Measurements from ENCODE around the gene DNAH3. TPM values are rescaled to one million over a fixed set of nuclear protein-coding genes. Genes with fewer than 3 reads are reported as not detected.
"Not testable (repeated sequence)": the region's sequence is repeated elsewhere in the genome, so short reads cannot be mapped to it uniquely, and the experiment has no call there.

Gene DNAH3, protein sequence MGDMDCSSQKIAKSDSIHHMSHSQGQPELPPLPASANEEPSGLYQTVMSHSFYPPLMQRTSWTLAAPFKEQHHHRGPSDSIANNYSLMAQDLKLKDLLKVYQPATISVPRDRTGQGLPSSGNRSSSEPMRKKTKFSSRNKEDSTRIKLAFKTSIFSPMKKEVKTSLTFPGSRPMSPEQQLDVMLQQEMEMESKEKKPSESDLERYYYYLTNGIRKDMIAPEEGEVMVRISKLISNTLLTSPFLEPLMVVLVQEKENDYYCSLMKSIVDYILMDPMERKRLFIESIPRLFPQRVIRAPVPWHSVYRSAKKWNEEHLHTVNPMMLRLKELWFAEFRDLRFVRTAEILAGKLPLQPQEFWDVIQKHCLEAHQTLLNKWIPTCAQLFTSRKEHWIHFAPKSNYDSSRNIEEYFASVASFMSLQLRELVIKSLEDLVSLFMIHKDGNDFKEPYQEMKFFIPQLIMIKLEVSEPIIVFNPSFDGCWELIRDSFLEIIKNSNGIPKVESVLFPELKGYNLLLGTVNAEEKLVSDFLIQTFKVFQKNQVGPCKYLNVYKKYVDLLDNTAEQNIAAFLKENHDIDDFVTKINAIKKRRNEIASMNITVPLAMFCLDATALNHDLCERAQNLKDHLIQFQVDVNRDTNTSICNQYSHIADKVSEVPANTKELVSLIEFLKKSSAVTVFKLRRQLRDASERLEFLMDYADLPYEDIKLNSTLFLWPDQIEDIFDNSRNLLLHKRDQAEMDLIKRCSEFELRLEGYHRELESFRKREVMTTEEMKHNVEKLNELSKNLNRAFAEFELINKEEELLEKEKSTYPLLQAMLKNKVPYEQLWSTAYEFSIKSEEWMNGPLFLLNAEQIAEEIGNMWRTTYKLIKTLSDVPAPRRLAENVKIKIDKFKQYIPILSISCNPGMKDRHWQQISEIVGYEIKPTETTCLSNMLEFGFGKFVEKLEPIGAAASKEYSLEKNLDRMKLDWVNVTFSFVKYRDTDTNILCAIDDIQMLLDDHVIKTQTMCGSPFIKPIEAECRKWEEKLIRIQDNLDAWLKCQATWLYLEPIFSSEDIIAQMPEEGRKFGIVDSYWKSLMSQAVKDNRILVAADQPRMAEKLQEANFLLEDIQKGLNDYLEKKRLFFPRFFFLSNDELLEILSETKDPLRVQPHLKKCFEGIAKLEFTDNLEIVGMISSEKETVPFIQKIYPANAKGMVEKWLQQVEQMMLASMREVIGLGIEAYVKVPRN (N-terminal part only)
- 0.02 TPM for polyA plus RNA-seq (2012; ENCODE audit: missing spikeins)

DNA sequence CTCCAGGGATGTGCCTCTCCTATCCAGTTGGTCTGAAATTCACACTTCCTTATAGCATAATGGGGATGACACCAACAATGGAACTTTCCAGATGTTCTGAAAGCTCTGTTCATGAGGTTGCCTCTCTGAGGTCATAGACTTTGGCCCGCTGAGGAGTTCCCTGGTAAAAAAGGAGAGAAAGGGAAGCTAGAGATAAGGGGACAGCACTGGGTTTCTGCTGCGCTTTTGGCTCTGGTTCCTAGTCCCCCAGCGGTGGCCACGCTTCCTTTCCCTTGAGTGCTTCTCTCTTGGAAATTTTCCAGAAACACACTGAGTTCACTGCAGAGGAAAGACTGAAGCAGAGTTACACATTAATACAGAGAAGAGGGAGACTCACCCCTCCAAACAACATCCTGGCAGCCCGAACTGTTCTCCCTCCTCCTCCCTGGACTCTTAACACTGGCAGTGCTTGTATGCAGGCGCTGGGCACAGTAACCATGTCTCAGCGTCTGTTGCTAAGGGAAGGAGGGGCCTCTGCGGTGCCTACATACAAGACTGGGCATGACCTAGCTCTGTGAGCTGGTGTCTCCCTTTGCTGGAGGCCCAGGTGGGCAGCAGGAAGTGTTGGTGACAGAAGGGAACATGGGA lies at the start of gene DNAH3:
Gene DNAH3 (minus strand): TSS at position 472 of the 627 bp plus-strand sequence. CDS start 527 bp downstream, outside the sequence.
- TF ChIP-seq TAF1 (IDR thresholded peaks at IDR 0.05; ENCODE audit: borderline replicate concordance, low read depth, low read length), result no peak
- TF ChIP-seq POLR2A (IDR thresholded peaks at IDR 0.05; ENCODE audit: low read depth, low read length), result no peak
- no peak for TF ChIP-seq POLR2AphosphoS5 (IDR thresholded peaks at IDR 0.05; ENCODE audit: low read depth, low read length)
- FAIRE-seq, result no peak
- DNase-seq (ENCODE audit: insufficient read length), result no peak

DNA sequence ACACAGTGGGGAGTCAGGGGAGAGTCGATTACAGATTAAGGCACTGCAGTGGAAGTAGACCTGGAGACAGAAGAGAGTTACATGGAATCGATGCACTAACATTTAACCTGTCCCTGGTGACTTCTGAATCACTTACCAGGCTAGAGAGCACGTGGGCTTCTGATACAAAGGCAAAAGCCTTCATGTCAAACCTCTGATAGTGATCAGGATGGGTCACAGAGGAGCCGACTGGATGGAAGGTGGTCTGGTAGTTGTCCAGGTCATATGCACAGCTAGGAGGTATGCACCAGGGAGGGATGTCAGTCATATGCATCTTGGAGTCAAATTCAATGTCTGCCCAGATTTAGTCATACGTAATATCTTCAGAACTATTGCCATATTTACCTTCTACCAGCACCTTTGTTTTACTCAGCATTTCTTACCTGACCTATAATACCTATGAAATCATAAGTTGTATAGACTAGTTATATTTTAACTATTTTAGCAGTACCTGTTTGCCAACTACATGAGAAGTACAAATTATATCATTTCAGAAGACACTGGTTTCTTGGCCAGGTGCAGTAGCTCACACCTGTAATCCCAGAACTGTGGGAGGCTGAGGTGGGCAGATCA lies 49.1 kb upstream of the DNAH3 start:
- DNase-seq (ENCODE audit: insufficient read length), result no peak
- TF ChIP-seq POLR2A (IDR thresholded peaks at IDR 0.05; ENCODE audit: low read depth, low read length), result no peak
- TF ChIP-seq POLR2AphosphoS5 (IDR thresholded peaks at IDR 0.05; ENCODE audit: low read depth, low read length), result no peak
- no peak for TF ChIP-seq TAF1 (IDR thresholded peaks at IDR 0.05; ENCODE audit: borderline replicate concordance, low read depth, low read length)
- FAIRE-seq, result no peak

DNA sequence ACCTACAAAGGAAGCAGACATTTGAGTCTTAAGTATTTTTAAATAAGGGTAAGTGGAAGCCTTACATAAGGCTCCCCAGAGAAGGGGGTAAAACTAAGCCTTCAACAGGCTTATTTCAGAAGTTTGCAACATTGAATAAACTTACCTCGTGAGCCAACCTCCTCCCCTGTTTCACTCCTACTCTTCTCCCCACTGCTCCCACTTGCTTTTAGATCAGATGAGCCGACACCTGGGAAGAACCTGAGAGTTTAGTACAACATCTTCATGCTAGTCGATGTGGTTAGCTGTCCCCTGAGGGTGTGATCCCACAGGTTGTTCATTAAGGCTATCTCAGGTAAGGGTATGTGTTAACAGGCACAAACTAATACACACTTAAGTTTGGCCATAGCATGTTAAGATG lies 47.0 kb upstream of the DNAH3 start:
- DNase-seq (ENCODE audit: insufficient read length), result no peak
- no peak for FAIRE-seq
- TF ChIP-seq POLR2AphosphoS5 (IDR thresholded peaks at IDR 0.05; ENCODE audit: low read depth, low read length) (no peak), TAF1 (IDR thresholded peaks at IDR 0.05; ENCODE audit: borderline replicate concordance, low read depth, low read length) (no peak), POLR2A (IDR thresholded peaks at IDR 0.05; ENCODE audit: low read depth, low read length) (no peak)

DNA sequence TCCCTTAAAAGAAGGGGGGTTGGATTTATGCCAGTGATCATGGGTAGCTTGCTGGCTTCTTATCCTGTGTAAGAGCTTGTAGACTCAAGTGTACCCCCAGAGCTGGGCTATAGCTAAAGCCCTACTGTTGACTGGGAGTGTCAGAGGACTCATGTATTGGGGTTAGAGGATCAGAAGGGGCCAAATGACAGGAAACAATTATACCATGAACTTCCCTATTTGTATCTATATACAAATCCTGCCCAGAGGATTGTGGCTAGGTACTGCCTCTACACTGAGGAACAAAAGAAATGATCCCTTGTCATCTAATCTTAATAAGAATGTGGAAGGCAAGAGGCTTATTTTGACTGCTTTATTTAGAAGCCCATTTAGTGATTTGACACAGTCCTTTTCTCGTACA lies 46.5 kb upstream of the DNAH3 start:
- DNase-seq (ENCODE audit: insufficient read length) (no peak), FAIRE-seq (no peak)
- no peak for TF ChIP-seq POLR2A (IDR thresholded peaks at IDR 0.05; ENCODE audit: low read depth, low read length)
- no peak for TF ChIP-seq TAF1 (IDR thresholded peaks at IDR 0.05; ENCODE audit: borderline replicate concordance, low read depth, low read length)
- TF ChIP-seq POLR2AphosphoS5 (IDR thresholded peaks at IDR 0.05; ENCODE audit: low read depth, low read length), result no peak

DNA sequence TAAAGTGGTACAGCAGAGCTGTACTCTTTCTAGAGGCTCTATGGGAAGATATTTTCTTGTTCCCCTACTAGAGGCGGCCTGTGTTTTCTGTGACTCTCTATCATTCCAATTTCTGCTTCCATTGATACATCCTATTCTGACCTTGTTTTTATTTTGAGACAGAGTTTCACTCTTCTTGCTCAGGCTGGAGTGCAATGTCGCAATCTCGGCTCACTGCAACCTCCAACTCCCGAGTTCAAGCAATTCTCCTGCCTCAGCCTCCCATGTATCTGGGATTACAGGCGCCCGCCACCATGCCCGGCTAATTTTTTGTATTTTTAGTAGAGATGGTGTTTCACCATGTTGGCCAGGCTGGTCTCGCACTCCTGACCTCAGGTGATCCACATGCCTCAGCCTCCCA lies 44.7 kb upstream of the DNAH3 start:
- not testable (repeated sequence) for FAIRE-seq

DNA sequence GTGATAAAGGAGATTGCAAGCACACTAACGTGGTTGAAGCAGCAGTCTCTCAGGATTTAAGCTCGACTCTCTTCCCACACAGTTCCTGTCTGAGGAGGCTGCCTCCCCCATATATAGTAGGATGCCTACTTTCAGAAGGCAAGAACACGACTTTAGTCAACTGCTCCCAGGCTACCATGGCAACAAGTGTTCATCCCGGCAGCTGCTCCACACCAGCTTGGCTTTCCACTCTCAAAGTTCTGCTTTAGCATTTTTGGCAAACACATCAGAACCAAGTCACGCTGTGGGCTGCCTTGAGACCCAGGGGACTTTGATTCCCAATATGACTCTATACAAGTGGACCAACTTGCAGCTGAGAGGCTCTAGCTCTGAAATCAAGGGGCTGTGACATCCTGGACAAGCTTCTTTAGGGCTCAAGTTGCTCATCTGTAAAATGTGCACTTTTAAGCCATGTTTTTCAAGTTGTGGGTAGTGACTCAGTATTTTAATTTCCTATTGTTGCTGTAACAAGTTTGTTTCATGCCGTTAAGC lies 44.2 kb upstream of the DNAH3 start:
- no peak for DNase-seq (ENCODE audit: insufficient read length)
- FAIRE-seq, result no peak
- TF ChIP-seq POLR2A (IDR thresholded peaks at IDR 0.05; ENCODE audit: low read depth, low read length), result no peak
- no peak for TF ChIP-seq TAF1 (IDR thresholded peaks at IDR 0.05; ENCODE audit: borderline replicate concordance, low read depth, low read length)
- no peak for TF ChIP-seq POLR2AphosphoS5 (IDR thresholded peaks at IDR 0.05; ENCODE audit: low read depth, low read length)

More for the DNA sequence above, 44.7 kb upstream of the DNAH3 start:
- DNase-seq (ENCODE audit: insufficient read length), result not testable (repeated sequence)

DNA sequence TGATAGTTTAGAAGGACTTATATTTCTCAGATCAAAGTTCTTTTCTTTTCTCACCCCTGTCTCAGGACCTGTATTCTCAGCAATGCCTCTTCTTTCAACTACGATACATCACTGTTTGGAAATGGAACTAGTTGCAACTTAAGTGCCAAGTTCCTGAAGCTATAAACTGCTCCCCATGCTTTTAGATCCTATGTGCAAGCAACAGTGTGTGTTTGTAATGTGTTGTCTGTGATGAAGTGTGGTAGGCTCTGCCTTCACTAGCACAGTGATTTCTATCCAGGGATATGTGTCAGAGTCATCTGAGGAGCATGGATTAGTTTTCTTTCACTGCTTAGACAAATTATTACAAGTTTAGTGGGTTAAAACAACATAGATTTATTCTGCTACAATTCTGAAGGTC lies 42.3 kb upstream of the DNAH3 start:
- no peak for FAIRE-seq
- no peak for DNase-seq (ENCODE audit: insufficient read length)
- TF ChIP-seq TAF1 (IDR thresholded peaks at IDR 0.05; ENCODE audit: borderline replicate concordance, low read depth, low read length) (no peak), POLR2AphosphoS5 (IDR thresholded peaks at IDR 0.05; ENCODE audit: low read depth, low read length) (no peak), POLR2A (IDR thresholded peaks at IDR 0.05; ENCODE audit: low read depth, low read length) (no peak)

DNA sequence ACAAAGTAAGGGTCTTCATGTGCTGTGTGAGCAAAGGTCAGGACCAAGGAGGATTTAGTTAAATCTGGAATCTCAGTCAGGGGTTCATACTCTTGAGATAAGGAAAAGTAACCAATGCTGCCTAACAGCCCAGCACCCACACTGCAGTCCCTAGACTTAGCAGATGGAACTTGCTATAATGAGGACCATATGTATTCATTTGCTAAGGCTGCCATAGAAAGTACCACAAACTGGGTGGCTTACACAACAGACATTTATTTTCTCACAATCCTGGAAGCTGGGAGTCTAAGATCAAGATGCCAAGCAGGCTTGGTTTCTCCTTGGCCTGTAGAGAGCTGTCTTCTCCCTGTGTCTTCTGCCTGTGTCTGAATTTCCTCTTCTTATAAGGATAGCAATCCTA lies 40.0 kb upstream of the DNAH3 start:
- no peak for TF ChIP-seq POLR2AphosphoS5 (IDR thresholded peaks at IDR 0.05; ENCODE audit: low read depth, low read length)
- DNase-seq (ENCODE audit: insufficient read length) (no peak), FAIRE-seq (no peak)

DNA sequence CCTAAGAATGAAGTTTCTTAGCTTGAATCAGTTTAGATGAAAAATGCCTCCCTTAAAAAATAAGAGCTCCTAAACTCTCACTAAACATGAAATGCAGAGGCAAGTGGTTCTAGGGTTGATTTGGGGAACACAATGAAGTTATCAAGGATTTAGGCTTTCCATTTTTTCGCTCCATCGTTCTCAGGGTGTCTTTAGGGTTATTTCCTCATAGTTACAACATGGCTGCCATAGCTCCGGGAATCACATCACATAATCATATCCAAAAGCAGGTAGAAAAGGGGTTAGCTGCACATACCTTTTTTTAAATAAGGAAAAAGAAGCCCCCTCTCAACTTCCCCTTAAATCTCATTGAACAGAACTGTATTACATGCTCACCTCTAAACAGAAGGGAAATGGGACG lies 39.4 kb upstream of the DNAH3 start:
- no peak for TF ChIP-seq TAF1 (IDR thresholded peaks at IDR 0.05; ENCODE audit: borderline replicate concordance, low read depth, low read length)
- no peak for TF ChIP-seq POLR2A (IDR thresholded peaks at IDR 0.05; ENCODE audit: low read depth, low read length)
- no peak for TF ChIP-seq POLR2AphosphoS5 (IDR thresholded peaks at IDR 0.05; ENCODE audit: low read depth, low read length)
- FAIRE-seq, result no peak
- DNase-seq (ENCODE audit: insufficient read length), result no peak

DNA sequence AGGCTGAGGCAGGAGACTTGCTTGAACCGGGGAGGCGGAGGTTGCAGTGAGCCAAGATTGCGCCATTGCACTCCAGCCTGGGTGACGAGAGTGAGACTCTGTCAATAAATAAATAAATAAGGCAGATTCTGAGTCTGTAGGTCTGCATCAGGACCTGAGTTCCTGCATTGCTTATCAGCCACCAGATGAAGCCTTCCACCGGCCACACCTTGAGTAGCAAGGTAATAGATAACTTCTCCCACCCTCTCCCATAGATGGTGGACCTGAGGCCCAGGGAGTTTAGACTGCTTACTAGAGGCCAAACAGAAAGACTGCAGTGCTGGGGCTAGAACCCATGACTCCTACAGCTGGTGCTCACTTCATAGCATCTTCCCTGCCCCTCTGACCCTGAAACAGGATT lies 38.7 kb upstream of the DNAH3 start:
- FAIRE-seq (no peak), DNase-seq (ENCODE audit: insufficient read length) (no peak)
- no peak for TF ChIP-seq TAF1 (IDR thresholded peaks at IDR 0.05; ENCODE audit: borderline replicate concordance, low read depth, low read length)
- no peak for TF ChIP-seq POLR2AphosphoS5 (IDR thresholded peaks at IDR 0.05; ENCODE audit: low read depth, low read length)
- TF ChIP-seq POLR2A (IDR thresholded peaks at IDR 0.05; ENCODE audit: low read depth, low read length), result no peak
